MM.1S (cell line): Measurements from ENCODE around the gene ZNF277.

Source experiments
- CTCF ChIP-seq: fragments of 300-600 bp; sonication (generic); IDR thresholded peaks from 2 replicates; pipeline ENCODE4 v1.5.1; 2016; ENCODE audit warnings: antibody characterized with exemption, low read length, mixed read lengths
- EZH2 ChIP-seq: fragments of 300-600 bp; sonication (generic); optimal IDR thresholded peaks from 2 replicates; pipeline ENCODE3; 2017; ENCODE audit warnings: low read depth, mild to moderate bottlenecking, antibody characterized with exemption, low read length, mixed read lengths
- EZH2phosphoT487 ChIP-seq: fragments of 300-600 bp; sonication (generic); IDR thresholded peaks from 2 replicates; pipeline ENCODE4 v1.6.1; 2018; ENCODE audit warnings: antibody characterized with exemption, low read length

GRCh38 chr7:112212571-112212970, 6.1 kb downstream of the ZNF277 start:
- TF ChIP-seq CTCF (no peak), EZH2 (no peak), EZH2phosphoT487 (no peak)
